ENCODE data around the gene ADAM17.
A peak's percentile ranks its signal among the peaks of the same experiment; 100 is the strongest.
"Not testable (repeated sequence)": the region's sequence is repeated elsewhere in the genome, so short reads cannot be mapped to it uniquely, and the experiment has no call there.

The ADAM17 gene

DNA sequence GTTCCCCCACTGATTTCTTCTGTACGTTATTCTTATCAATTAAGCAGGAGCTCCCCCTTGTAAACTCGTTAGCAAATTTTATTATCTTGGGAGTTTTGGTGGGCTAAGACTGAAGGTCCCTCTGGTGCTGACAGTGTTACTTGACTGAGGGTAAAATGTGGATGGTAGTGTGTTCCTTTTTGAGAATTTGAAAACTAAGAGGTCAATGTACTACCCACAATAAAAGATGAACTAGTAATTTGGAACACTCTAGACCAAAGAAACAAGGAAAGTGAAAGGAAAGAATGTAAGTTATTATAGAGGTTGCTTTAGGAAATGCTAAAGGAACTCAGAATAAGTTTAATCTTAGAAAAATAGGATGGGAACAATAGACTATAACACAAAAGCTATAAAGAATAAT lies 40.1 kb upstream of the ADAM17 start:
- H3K36me3 ChIP-seq (ENCODE audit: control insufficient read depth, insufficient read depth, low read length) = peaks cover 2% of the 10 kb centered on the region

DNA sequence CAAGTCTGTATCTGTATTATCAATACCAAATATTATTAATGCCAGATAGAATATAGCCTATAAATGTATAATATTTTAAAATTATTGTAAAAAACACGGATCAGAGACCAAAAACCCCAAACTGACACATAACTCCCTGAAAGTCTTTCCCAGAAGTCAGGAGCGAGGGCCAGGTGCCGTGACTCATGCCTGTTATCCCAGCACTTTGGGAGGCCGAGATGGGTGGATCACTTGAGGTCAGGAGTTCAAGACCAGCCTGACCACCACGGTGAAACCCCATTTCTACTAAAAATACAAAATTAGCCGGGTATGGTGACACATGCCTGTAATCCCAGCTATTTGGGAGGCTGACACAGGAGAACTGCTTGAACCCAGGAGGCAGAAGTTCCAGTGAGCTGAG lies 39.6 kb upstream of the ADAM17 start:
- H3K27me3 ChIP-seq (ENCODE audit: insufficient read depth, low read length, poor library complexity); H3K4me1 ChIP-seq (ENCODE audit: control insufficient read depth, low read depth, low read length); H3K23ac ChIP-seq (ENCODE audit: low read length); H3K36me3 ChIP-seq (ENCODE audit: control insufficient read depth, insufficient read depth, low read length); H2BK15ac ChIP-seq (replicated peaks; ENCODE audit: low read depth); H3K56ac ChIP-seq (ENCODE audit: low read length); H4K8ac ChIP-seq (ENCODE audit: low read depth, low read length); H2BK5ac ChIP-seq (ENCODE audit: low read length); H4K5ac ChIP-seq (ENCODE audit: low read length); H3K18ac ChIP-seq (ENCODE audit: low read length); H2AK5ac ChIP-seq (ENCODE audit: low read length); H3K27ac ChIP-seq (ENCODE audit: low read depth, low read length); H3K4ac ChIP-seq (ENCODE audit: low read depth, low read length); H3K4me3 ChIP-seq (ENCODE audit: low read length); H3K9ac ChIP-seq (ENCODE audit: low read length); H2BK120ac ChIP-seq (ENCODE audit: low read depth, low read length); H3K4me2 ChIP-seq (ENCODE audit: low read length); DNase-seq: not testable (repeated sequence)
- H3K79me1 ChIP-seq (ENCODE audit: low read length) = peaks cover 18% of the 10 kb centered on the region
- no CpG with 5 or more reads among the region's 6 CpGs for WGBS (ENCODE audit: extremely low coverage, insufficient coverage, low lambda C conversion rate)
- H3K79me2 ChIP-seq (ENCODE audit: control insufficient read depth, insufficient read depth, low read length) = peaks cover 52% of the 10 kb centered on the region

More for the DNA sequence above, 40.1 kb upstream of the ADAM17 start:
- WGBS (ENCODE audit: extremely low coverage, insufficient coverage, low lambda C conversion rate) = no CpG with 5 or more reads among the region's 2 CpGs
- Histone ChIP-seq H3K4me1 (ENCODE audit: control insufficient read depth, low read depth, low read length) (no peaks in the 10 kb centered on the region), H3K4me2 (ENCODE audit: low read length) (no peak overlapping the region), H3K79me1 (ENCODE audit: low read length) (peaks cover 18% of the 10 kb centered on the region), H3K79me2 (ENCODE audit: control insufficient read depth, insufficient read depth, low read length) (peaks cover 54% of the 10 kb centered on the region), H3K18ac (ENCODE audit: low read length) (no peak overlapping the region), H2BK120ac (ENCODE audit: low read depth, low read length) (no peak overlapping the region), H4K5ac (ENCODE audit: low read length) (no peak overlapping the region), H3K27me3 (ENCODE audit: insufficient read depth, low read length, poor library complexity) (no peaks in the 10 kb centered on the region), H4K8ac (ENCODE audit: low read depth, low read length) (no peak overlapping the region), H3K4me3 (ENCODE audit: low read length) (no peak overlapping the region), H3K9ac (ENCODE audit: low read length) (no peak overlapping the region), H2BK5ac (ENCODE audit: low read length) (no peak overlapping the region), H3K23ac (ENCODE audit: low read length) (no peak overlapping the region), H2BK15ac (replicated peaks; ENCODE audit: low read depth) (no peak overlapping the region), H3K27ac (ENCODE audit: low read depth, low read length) (no peak overlapping the region), H3K4ac (ENCODE audit: low read depth, low read length) (no peak overlapping the region), H2AK5ac (ENCODE audit: low read length) (no peak overlapping the region), H3K56ac (ENCODE audit: low read length) (no peak overlapping the region)
- DNase-seq = no peak

DNA sequence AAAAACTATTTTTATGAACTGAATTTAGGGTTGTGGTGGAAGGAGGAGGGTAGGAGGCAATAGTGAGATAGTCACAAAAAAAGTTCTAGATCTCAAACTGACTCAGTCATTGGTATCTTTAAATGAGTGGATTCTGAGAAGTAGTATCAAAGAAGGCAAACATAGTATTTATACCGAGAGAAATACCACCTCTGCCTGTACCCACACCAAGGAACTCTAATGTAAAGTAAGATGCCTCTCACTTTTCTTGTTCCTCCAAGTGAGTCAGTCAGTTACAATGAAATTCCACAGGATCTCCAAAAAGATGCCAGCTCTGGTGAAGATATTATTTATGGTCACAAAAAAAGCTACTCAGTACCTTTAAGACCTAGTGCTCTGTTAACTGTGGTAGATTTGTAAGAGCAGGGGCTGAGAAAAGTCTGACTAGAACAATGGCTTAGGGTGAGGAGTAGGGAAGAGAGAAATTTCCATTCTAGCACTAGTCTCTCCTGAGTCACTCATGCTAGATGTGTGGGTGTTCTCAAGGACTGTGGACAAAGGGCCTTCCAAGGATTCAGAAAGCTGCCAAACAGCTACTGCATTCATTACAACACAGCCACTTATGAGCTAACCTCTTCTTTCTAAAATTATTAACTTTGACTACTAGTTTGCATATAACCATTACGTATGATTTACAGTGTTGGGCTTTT lies 38.9 kb upstream of the ADAM17 start:
- H3K36me3 ChIP-seq (ENCODE audit: control insufficient read depth, insufficient read depth, low read length) = peaks cover 2% of the 10 kb centered on the region
- no CpG with 5 or more reads among the region's 2 CpGs for WGBS (ENCODE audit: extremely low coverage, insufficient coverage, low lambda C conversion rate)
- no peak overlapping the region for H3K9ac ChIP-seq (ENCODE audit: low read length)
- H3K4me3 ChIP-seq (ENCODE audit: low read length) = no peak overlapping the region
- peak; percentile 44 for DNase-seq
- no peak overlapping the region for H3K27ac ChIP-seq (ENCODE audit: low read depth, low read length)
- H2BK120ac ChIP-seq (ENCODE audit: low read depth, low read length) = no peak overlapping the region
- H3K79me2 ChIP-seq (ENCODE audit: control insufficient read depth, insufficient read depth, low read length) = peaks cover 44% of the 10 kb centered on the region
- H3K27me3 ChIP-seq (ENCODE audit: insufficient read depth, low read length, poor library complexity) = no peaks in the 10 kb centered on the region
- H3K4me2 ChIP-seq (ENCODE audit: low read length) = no peak overlapping the region
- H3K4ac ChIP-seq (ENCODE audit: low read depth, low read length) = no peak overlapping the region
- no peak overlapping the region for H3K23ac ChIP-seq (ENCODE audit: low read length)
- H3K56ac ChIP-seq (ENCODE audit: low read length) = no peak overlapping the region
- H3K4me1 ChIP-seq (ENCODE audit: control insufficient read depth, low read depth, low read length) = no peaks in the 10 kb centered on the region
- no peak overlapping the region for H2BK15ac ChIP-seq (replicated peaks; ENCODE audit: low read depth)
- no peak overlapping the region for H4K5ac ChIP-seq (ENCODE audit: low read length)
- H2BK5ac ChIP-seq (ENCODE audit: low read length) = no peak overlapping the region
- H3K79me1 ChIP-seq (ENCODE audit: low read length) = peaks cover 15% of the 10 kb centered on the region
- H3K18ac ChIP-seq (ENCODE audit: low read length) = no peak overlapping the region
- no peak overlapping the region for H2AK5ac ChIP-seq (ENCODE audit: low read length)
- H4K8ac ChIP-seq (ENCODE audit: low read depth, low read length) = no peak overlapping the region

- no peak overlapping the region for H3K4me2 ChIP-seq (ENCODE audit: low read length)
- no peak overlapping the region for H2BK120ac ChIP-seq (ENCODE audit: low read depth, low read length)
- H3K18ac ChIP-seq (ENCODE audit: low read length) = no peak overlapping the region
- H3K27me3 ChIP-seq (ENCODE audit: insufficient read depth, low read length, poor library complexity) = no peaks in the 10 kb centered on the region
- no peak overlapping the region for H3K4ac ChIP-seq (ENCODE audit: low read depth, low read length)
- H3K36me3 ChIP-seq (ENCODE audit: control insufficient read depth, insufficient read depth, low read length) = peaks cover 2% of the 10 kb centered on the region
- no peak overlapping the region for H2BK5ac ChIP-seq (ENCODE audit: low read length)
- H3K4me3 ChIP-seq (ENCODE audit: low read length) = no peak overlapping the region
- no peak overlapping the region for H3K9ac ChIP-seq (ENCODE audit: low read length)
- no peaks in the 10 kb centered on the region for H3K4me1 ChIP-seq (ENCODE audit: control insufficient read depth, low read depth, low read length)
- H2BK15ac ChIP-seq (replicated peaks; ENCODE audit: low read depth) = no peak overlapping the region
- H3K56ac ChIP-seq (ENCODE audit: low read length) = no peak overlapping the region
- no peak for DNase-seq
- H3K79me2 ChIP-seq (ENCODE audit: control insufficient read depth, insufficient read depth, low read length) = peaks cover 38% of the 10 kb centered on the region
- H2AK5ac ChIP-seq (ENCODE audit: low read length) = no peak overlapping the region
- H3K27ac ChIP-seq (ENCODE audit: low read depth, low read length) = no peak overlapping the region
- 100% methylated on average over 1 of the region's 4 CpGs for WGBS (ENCODE audit: extremely low coverage, insufficient coverage, low lambda C conversion rate)
- no peak overlapping the region for H3K23ac ChIP-seq (ENCODE audit: low read length)
- H4K5ac ChIP-seq (ENCODE audit: low read length) = no peak overlapping the region
- H4K8ac ChIP-seq (ENCODE audit: low read depth, low read length) = no peak overlapping the region
- peaks cover 15% of the 10 kb centered on the region for H3K79me1 ChIP-seq (ENCODE audit: low read length)
Observed at GRCh38 chr2:9593925-9594324, 38.3 kb upstream of the ADAM17 start.

DNA sequence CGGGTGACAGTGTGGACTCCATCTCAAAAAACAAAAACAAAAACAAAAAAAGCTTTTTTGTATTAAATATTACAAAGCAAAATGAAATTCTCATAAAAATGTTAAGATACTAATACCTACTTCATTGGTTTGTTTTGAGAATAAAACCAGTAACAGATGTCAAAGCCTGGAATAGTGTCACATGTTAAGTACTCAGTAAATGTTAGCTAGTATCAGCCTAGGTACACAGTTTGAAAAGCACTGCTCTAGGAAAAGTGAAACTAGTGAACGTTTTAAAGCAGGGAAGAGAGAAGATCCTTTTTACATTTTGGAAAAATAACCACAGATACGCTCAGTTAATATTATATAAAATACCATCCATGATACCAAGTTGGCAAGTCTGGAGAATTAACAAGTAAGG lies 37.1 kb upstream of the ADAM17 start:
- DNase-seq = no peak
- Histone ChIP-seq H2BK5ac (ENCODE audit: low read length) (no peak overlapping the region), H2BK15ac (replicated peaks; ENCODE audit: low read depth) (no peak overlapping the region), H3K9ac (ENCODE audit: low read length) (no peak overlapping the region), H2BK120ac (ENCODE audit: low read depth, low read length) (no peak overlapping the region), H3K4me2 (ENCODE audit: low read length) (no peak overlapping the region), H3K4ac (ENCODE audit: low read depth, low read length) (no peak overlapping the region), H3K27me3 (ENCODE audit: insufficient read depth, low read length, poor library complexity) (no peaks in the 10 kb centered on the region), H3K4me1 (ENCODE audit: control insufficient read depth, low read depth, low read length) (no peaks in the 10 kb centered on the region), H3K23ac (ENCODE audit: low read length) (no peak overlapping the region), H3K79me1 (ENCODE audit: low read length) (peaks cover 12% of the 10 kb centered on the region), H3K18ac (ENCODE audit: low read length) (no peak overlapping the region), H3K36me3 (ENCODE audit: control insufficient read depth, insufficient read depth, low read length) (no peaks in the 10 kb centered on the region), H3K27ac (ENCODE audit: low read depth, low read length) (no peak overlapping the region), H3K79me2 (ENCODE audit: control insufficient read depth, insufficient read depth, low read length) (peaks cover 29% of the 10 kb centered on the region), H2AK5ac (ENCODE audit: low read length) (no peak overlapping the region), H3K56ac (ENCODE audit: low read length) (no peak overlapping the region), H4K8ac (ENCODE audit: low read depth, low read length) (no peak overlapping the region), H4K5ac (ENCODE audit: low read length) (no peak overlapping the region), H3K4me3 (ENCODE audit: low read length) (no peak overlapping the region)
- WGBS (ENCODE audit: extremely low coverage, insufficient coverage, low lambda C conversion rate) = no CpG with 5 or more reads among the region's 3 CpGs

DNA sequence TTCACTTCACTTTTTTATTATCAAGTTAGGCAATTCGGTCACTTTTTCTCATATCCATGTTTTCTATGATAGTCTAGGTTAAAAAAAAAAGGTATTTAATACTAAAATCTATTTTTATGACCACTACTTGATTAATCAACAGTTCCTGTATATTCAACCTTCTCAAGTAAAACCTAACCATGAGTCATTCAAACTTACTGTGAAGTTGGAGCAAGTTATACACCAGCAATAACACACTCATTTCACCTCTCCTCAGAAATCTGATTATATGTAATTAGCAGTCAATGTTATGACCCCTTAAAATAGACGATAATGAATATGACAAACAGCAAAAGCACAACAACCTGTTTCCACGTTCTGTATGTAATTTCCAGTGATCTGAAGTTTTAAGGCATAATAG lies 35.0 kb upstream of the ADAM17 start:
- no peak overlapping the region for H3K4ac ChIP-seq (ENCODE audit: low read depth, low read length)
- H2BK15ac ChIP-seq (replicated peaks; ENCODE audit: low read depth) = no peak overlapping the region
- H2BK5ac ChIP-seq (ENCODE audit: low read length) = no peak overlapping the region
- no peak overlapping the region for H2AK5ac ChIP-seq (ENCODE audit: low read length)
- no CpG with 5 or more reads among the region's 3 CpGs for WGBS (ENCODE audit: extremely low coverage, insufficient coverage, low lambda C conversion rate)
- H3K79me2 ChIP-seq (ENCODE audit: control insufficient read depth, insufficient read depth, low read length) = peaks cover 22% of the 10 kb centered on the region
- no peak overlapping the region for H3K18ac ChIP-seq (ENCODE audit: low read length)
- peaks cover 10% of the 10 kb centered on the region for H3K79me1 ChIP-seq (ENCODE audit: low read length)
- no peak overlapping the region for H4K5ac ChIP-seq (ENCODE audit: low read length)
- no peaks in the 10 kb centered on the region for H3K27me3 ChIP-seq (ENCODE audit: insufficient read depth, low read length, poor library complexity)
- no peak overlapping the region for H3K23ac ChIP-seq (ENCODE audit: low read length)
- H3K4me1 ChIP-seq (ENCODE audit: control insufficient read depth, low read depth, low read length) = no peaks in the 10 kb centered on the region
- no peak overlapping the region for H3K9ac ChIP-seq (ENCODE audit: low read length)
- H4K8ac ChIP-seq (ENCODE audit: low read depth, low read length) = no peak overlapping the region
- no peak overlapping the region for H3K27ac ChIP-seq (ENCODE audit: low read depth, low read length)
- H3K4me3 ChIP-seq (ENCODE audit: low read length) = no peak overlapping the region
- no peak overlapping the region for H3K4me2 ChIP-seq (ENCODE audit: low read length)
- peaks cover 2% of the 10 kb centered on the region for H3K36me3 ChIP-seq (ENCODE audit: control insufficient read depth, insufficient read depth, low read length)
- no peak for DNase-seq
- H3K56ac ChIP-seq (ENCODE audit: low read length) = no peak overlapping the region
- H2BK120ac ChIP-seq (ENCODE audit: low read depth, low read length) = no peak overlapping the region

Measured in mesendoderm (in vitro differentiated cells).